ENCODE results near the gene MPP4. TPM values are rescaled to one million over a fixed set of nuclear protein-coding genes. Genes with fewer than 3 reads are reported as not detected.

MPP4 gene
- total RNA-seq, 1 experiment from 2014 or later = not detected

DNA sequence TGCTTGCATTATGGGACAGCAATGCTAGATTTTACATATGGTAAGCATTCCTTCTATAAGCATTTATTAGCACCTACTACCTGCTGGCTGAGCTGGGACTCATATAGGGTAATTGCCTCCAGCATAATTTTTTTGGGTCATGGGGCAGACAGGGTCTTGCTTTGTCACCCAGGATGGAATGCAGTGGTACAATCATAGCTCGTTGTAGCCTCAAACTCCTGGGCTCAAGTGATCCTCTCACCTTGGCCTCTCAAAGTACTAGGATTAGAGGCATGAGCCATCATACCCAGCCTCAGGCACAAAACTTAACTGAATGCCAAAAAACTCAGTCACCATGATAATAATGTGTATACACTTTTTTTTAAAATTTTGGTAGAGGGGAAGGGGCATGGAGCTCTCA lies 90.4 kb downstream of the MPP4 start:
- peaks cover 26% of the 10 kb centered on the region for H3K9me3 Mint-ChIP-seq
- ChIA-PET POLR2A (no interaction called here), CTCF (no interaction called here)
- no peaks in the 10 kb centered on the region; the same call in 1 of the 2 replicates for H3K27me3 Mint-ChIP-seq (ENCODE audit: low read depth)
- ATAC-seq (no peak), DNase-seq (ENCODE audit: low spot score) (no peak)
- H3K27ac Mint-ChIP-seq = no peak overlapping the region
- TF ChIP-seq, protein P1, sequence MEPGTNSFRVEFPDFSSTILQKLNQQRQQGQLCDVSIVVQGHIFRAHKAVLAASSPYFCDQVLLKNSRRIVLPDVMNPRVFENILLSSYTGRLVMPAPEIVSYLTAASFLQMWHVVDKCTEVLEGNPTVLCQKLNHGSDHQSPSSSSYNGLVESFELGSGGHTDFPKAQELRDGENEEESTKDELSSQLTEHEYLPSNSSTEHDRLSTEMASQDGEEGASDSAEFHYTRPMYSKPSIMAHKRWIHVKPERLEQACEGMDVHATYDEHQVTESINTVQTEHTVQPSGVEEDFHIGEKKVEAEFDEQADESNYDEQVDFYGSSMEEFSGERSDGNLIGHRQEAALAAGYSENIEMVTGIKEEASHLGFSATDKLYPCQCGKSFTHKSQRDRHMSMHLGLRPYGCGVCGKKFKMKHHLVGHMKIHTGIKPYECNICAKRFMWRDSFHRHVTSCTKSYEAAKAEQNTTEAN (CRISPR knock-in tag; IDR thresholded peaks at IDR 0.05) = no peak
- TF ChIP-seq, protein P2, sequence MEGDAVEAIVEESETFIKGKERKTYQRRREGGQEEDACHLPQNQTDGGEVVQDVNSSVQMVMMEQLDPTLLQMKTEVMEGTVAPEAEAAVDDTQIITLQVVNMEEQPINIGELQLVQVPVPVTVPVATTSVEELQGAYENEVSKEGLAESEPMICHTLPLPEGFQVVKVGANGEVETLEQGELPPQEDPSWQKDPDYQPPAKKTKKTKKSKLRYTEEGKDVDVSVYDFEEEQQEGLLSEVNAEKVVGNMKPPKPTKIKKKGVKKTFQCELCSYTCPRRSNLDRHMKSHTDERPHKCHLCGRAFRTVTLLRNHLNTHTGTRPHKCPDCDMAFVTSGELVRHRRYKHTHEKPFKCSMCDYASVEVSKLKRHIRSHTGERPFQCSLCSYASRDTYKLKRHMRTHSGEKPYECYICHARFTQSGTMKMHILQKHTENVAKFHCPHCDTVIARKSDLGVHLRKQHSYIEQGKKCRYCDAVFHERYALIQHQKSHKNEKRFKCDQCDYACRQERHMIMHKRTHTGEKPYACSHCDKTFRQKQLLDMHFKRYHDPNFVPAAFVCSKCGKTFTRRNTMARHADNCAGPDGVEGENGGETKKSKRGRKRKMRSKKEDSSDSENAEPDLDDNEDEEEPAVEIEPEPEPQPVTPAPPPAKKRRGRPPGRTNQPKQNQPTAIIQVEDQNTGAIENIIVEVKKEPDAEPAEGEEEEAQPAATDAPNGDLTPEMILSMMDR (IDR thresholded peaks at IDR 0.05) = no peak
- TF ChIP-seq KAT7 (CRISPR knock-in tag; IDR thresholded peaks at IDR 0.05; ENCODE audit: borderline replicate concordance) (no peak), FOXJ3 (CRISPR knock-in tag; IDR thresholded peaks at IDR 0.05; ENCODE audit: borderline replicate concordance) (no peak), PRRX2 (CRISPR knock-in tag; IDR thresholded peaks at IDR 0.05) (no peak)
- TF ChIP-seq, protein P3, sequence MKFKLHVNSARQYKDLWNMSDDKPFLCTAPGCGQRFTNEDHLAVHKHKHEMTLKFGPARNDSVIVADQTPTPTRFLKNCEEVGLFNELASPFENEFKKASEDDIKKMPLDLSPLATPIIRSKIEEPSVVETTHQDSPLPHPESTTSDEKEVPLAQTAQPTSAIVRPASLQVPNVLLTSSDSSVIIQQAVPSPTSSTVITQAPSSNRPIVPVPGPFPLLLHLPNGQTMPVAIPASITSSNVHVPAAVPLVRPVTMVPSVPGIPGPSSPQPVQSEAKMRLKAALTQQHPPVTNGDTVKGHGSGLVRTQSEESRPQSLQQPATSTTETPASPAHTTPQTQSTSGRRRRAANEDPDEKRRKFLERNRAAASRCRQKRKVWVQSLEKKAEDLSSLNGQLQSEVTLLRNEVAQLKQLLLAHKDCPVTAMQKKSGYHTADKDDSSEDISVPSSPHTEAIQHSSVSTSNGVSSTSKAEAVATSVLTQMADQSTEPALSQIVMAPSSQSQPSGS (CRISPR knock-in tag; IDR thresholded peaks at IDR 0.05; ENCODE audit: borderline replicate concordance, low read depth) = no peak
- no peaks in the 10 kb centered on the region for H3K4me1 Mint-ChIP-seq
- H3K4me3 Mint-ChIP-seq = no peak overlapping the region
- H3K36me3 Mint-ChIP-seq = peaks cover 11% of the 10 kb centered on the region

DNA sequence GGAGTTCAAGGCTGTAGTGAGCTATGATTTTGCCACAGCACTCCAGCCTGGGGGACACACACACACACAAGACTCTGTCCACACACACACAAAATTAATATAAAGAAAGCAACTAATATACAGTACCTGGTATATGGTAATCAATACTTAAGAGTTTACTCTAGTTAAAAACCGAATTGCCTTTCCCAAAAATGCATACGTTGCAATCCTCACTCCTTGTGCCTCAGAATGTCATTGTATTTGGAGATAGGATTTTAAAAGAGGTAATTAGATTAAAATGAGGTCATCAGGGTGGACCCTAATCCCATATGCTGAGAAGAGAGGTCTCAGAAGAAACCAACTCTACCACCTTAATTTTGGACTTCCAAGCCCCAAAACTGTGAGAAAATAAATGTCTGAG lies 90.9 kb downstream of the MPP4 start:
- H3K4me3 Mint-ChIP-seq = no peak overlapping the region
- DNase-seq (ENCODE audit: low spot score) (no peak), ATAC-seq (no peak)
- H3K4me1 Mint-ChIP-seq = no peaks in the 10 kb centered on the region
- H3K27ac Mint-ChIP-seq = no peak overlapping the region
- peaks cover 26% of the 10 kb centered on the region for H3K9me3 Mint-ChIP-seq
- peaks cover 11% of the 10 kb centered on the region for H3K36me3 Mint-ChIP-seq
- H3K27me3 Mint-ChIP-seq (ENCODE audit: low read depth) = no peaks in the 10 kb centered on the region; the same call in 1 of the 2 replicates
- POLR2A ChIA-PET = no interaction called here
- CTCF ChIA-PET = no interaction called here
- TF ChIP-seq, protein P4, sequence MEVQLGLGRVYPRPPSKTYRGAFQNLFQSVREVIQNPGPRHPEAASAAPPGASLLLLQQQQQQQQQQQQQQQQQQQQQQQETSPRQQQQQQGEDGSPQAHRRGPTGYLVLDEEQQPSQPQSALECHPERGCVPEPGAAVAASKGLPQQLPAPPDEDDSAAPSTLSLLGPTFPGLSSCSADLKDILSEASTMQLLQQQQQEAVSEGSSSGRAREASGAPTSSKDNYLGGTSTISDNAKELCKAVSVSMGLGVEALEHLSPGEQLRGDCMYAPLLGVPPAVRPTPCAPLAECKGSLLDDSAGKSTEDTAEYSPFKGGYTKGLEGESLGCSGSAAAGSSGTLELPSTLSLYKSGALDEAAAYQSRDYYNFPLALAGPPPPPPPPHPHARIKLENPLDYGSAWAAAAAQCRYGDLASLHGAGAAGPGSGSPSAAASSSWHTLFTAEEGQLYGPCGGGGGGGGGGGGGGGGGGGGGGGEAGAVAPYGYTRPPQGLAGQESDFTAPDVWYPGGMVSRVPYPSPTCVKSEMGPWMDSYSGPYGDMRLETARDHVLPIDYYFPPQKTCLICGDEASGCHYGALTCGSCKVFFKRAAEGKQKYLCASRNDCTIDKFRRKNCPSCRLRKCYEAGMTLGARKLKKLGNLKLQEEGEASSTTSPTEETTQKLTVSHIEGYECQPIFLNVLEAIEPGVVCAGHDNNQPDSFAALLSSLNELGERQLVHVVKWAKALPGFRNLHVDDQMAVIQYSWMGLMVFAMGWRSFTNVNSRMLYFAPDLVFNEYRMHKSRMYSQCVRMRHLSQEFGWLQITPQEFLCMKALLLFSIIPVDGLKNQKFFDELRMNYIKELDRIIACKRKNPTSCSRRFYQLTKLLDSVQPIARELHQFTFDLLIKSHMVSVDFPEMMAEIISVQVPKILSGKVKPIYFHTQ (CRISPR knock-in tag; IDR thresholded peaks at IDR 0.05) = no peak
- TF ChIP-seq SOX15 (CRISPR knock-in tag; IDR thresholded peaks at IDR 0.05) = no peak
- TF ChIP-seq, protein P5, sequence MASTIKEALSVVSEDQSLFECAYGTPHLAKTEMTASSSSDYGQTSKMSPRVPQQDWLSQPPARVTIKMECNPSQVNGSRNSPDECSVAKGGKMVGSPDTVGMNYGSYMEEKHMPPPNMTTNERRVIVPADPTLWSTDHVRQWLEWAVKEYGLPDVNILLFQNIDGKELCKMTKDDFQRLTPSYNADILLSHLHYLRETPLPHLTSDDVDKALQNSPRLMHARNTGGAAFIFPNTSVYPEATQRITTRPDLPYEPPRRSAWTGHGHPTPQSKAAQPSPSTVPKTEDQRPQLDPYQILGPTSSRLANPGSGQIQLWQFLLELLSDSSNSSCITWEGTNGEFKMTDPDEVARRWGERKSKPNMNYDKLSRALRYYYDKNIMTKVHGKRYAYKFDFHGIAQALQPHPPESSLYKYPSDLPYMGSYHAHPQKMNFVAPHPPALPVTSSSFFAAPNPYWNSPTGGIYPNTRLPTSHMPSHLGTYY (CRISPR knock-in tag; IDR thresholded peaks at IDR 0.05) = no peak
- TF ChIP-seq ZNF396 (CRISPR knock-in tag; IDR thresholded peaks at IDR 0.05; ENCODE audit: borderline replicate concordance) = no peak
- TF ChIP-seq NR1H2 (CRISPR knock-in tag; IDR thresholded peaks at IDR 0.05) = no peak
- TF ChIP-seq, protein P6, sequence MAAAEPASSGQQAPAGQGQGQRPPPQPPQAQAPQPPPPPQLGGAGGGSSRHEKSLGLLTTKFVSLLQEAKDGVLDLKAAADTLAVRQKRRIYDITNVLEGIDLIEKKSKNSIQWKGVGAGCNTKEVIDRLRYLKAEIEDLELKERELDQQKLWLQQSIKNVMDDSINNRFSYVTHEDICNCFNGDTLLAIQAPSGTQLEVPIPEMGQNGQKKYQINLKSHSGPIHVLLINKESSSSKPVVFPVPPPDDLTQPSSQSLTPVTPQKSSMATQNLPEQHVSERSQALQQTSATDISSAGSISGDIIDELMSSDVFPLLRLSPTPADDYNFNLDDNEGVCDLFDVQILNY (CRISPR knock-in tag; IDR thresholded peaks at IDR 0.05) = no peak
- no peak for TF ChIP-seq TP53 (CRISPR knock-in tag; IDR thresholded peaks at IDR 0.05)
- no peak for TF ChIP-seq HMGA2 (CRISPR knock-in tag; IDR thresholded peaks at IDR 0.05)
- TF ChIP-seq, protein P7, sequence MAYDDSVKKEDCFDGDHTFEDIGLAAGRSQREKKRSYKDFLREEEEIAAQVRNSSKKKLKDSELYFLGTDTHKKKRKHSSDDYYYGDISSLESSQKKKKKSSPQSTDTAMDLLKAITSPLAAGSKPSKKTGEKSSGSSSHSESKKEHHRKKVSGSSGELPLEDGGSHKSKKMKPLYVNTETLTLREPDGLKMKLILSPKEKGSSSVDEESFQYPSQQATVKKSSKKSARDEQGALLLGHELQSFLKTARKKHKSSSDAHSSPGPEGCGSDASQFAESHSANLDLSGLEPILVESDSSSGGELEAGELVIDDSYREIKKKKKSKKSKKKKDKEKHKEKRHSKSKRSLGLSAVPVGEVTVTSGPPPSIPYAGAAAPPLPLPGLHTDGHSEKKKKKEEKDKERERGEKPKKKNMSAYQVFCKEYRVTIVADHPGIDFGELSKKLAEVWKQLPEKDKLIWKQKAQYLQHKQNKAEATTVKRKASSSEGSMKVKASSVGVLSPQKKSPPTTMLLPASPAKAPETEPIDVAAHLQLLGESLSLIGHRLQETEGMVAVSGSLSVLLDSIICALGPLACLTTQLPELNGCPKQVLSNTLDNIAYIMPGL (CRISPR knock-in tag; IDR thresholded peaks at IDR 0.05) = no peak
- TF ChIP-seq, protein P8, sequence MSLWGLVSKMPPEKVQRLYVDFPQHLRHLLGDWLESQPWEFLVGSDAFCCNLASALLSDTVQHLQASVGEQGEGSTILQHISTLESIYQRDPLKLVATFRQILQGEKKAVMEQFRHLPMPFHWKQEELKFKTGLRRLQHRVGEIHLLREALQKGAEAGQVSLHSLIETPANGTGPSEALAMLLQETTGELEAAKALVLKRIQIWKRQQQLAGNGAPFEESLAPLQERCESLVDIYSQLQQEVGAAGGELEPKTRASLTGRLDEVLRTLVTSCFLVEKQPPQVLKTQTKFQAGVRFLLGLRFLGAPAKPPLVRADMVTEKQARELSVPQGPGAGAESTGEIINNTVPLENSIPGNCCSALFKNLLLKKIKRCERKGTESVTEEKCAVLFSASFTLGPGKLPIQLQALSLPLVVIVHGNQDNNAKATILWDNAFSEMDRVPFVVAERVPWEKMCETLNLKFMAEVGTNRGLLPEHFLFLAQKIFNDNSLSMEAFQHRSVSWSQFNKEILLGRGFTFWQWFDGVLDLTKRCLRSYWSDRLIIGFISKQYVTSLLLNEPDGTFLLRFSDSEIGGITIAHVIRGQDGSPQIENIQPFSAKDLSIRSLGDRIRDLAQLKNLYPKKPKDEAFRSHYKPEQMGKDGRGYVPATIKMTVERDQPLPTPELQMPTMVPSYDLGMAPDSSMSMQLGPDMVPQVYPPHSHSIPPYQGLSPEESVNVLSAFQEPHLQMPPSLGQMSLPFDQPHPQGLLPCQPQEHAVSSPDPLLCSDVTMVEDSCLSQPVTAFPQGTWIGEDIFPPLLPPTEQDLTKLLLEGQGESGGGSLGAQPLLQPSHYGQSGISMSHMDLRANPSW (CRISPR knock-in tag; conservative IDR thresholded peaks at IDR 0.05; ENCODE audit: low read depth) = no peak
- TF ChIP-seq, protein P2 (IDR thresholded peaks at IDR 0.05) = no peak
- TF ChIP-seq, protein P9, sequence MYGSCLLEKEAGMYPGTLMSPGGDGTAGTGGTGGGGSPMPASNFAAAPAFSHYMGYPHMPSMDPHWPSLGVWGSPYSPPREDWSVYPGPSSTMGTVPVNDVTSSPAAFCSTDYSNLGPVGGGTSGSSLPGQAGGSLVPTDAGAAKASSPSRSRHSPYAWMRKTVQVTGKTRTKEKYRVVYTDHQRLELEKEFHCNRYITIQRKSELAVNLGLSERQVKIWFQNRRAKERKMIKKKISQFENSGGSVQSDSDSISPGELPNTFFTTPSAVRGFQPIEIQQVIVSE (CRISPR knock-in tag; IDR thresholded peaks at IDR 0.05; ENCODE audit: borderline replicate concordance) = no peak

Data from WTC11 (cell line).